Choroid plexus epithelial cell (primary cell): ENCODE results near the gene RBMS3.

Source experiments
- DNase-seq: peaks from one replicate; pipeline ENCODE4 v3.0.0-alpha.2; 2010; ENCODE audit warnings: low read depth
- H3K4me3 ChIP-seq: 2 replicates; pipeline ENCODE4 v1.5.1; 2011; ENCODE audit warnings: low read depth, mild to moderate bottlenecking, control low read depth, low read length, moderate library complexity
- TF ChIP-seq, protein P1 (sequence below): conservative IDR thresholded peaks from 2 replicates; pipeline ENCODE4 v1.5.1; 2011; ENCODE audit warnings: low read depth, mild to moderate bottlenecking, control low read depth, inconsistent platforms, low read length, moderate library complexity

Gene RBMS3

DNA sequence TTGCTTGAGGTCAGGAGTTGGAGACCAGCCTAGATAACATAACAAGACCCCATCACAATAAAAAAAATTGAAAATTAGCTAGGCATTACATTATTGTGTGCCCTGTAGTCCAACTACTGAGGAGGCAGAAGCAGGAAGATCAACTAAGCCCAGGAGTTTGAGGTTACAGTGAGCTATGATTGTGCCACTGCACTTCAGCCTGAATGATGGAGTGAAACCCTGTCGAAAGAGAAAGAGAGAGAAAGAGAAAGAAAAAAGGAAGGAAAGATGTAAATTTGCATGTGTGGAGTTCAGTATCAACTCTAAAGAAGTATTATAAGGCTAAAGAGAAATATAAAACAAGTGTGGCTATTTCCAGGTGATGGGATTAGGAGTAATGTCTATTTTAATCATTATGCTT is 661.4 kb downstream of the RBMS3 start:
- no peak for DNase-seq
- TF ChIP-seq, protein P1, sequence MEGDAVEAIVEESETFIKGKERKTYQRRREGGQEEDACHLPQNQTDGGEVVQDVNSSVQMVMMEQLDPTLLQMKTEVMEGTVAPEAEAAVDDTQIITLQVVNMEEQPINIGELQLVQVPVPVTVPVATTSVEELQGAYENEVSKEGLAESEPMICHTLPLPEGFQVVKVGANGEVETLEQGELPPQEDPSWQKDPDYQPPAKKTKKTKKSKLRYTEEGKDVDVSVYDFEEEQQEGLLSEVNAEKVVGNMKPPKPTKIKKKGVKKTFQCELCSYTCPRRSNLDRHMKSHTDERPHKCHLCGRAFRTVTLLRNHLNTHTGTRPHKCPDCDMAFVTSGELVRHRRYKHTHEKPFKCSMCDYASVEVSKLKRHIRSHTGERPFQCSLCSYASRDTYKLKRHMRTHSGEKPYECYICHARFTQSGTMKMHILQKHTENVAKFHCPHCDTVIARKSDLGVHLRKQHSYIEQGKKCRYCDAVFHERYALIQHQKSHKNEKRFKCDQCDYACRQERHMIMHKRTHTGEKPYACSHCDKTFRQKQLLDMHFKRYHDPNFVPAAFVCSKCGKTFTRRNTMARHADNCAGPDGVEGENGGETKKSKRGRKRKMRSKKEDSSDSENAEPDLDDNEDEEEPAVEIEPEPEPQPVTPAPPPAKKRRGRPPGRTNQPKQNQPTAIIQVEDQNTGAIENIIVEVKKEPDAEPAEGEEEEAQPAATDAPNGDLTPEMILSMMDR: no peak
- H3K4me3 ChIP-seq: no peak overlapping the region

GRCh38 chr3:29949131-29949530 is 668.3 kb downstream of the RBMS3 start:
- H3K4me3 ChIP-seq: no peak overlapping the region
- peak; percentile 38 for DNase-seq
- TF ChIP-seq, protein P1: no peak

DNA sequence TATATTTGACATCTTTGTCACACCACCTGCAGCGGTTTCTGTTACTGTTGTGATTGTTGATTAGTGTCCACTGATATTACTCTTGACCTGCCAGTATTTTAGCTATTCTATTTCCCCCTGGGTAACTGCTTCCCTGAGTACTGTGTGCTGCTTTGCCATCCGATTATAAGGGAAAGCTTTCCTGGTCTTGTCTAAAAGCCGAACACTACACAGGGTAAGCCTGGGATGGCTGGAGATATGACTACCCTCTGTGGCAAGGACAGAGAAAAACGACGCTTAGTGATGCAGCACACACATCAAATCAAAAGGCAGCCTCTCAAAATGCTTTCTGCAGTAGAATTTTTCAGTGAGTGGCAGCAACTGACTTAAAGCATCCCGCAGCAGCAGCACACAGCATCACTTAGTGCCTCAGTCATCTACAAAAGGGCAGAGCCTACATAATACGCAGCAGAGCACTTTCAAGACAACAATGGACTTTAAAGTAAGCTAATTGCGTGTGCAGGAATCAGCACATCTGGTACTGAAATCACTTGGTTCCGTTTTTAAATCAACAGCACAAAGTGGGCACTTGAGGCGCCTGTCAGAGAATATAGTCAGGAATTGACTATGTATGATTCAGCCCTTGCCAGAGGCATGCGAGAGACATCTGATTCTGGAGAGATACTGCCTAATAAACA is 669.2 kb downstream of the RBMS3 start:
- no peak overlapping the region for H3K4me3 ChIP-seq
- no peak for DNase-seq
- TF ChIP-seq, protein P1: no peak

GRCh38 chr3:29952431-29952830 is 671.6 kb downstream of the RBMS3 start:
- TF ChIP-seq, protein P1: no peak
- no peak overlapping the region for H3K4me3 ChIP-seq
- DNase-seq: no peak

GRCh38 chr3:29955413-29955812 is 674.5 kb downstream of the RBMS3 start:
- TF ChIP-seq, protein P1: no peak
- no peak for DNase-seq
- H3K4me3 ChIP-seq: no peak overlapping the region

- TF ChIP-seq, protein P1: no peak
- no peak overlapping the region for H3K4me3 ChIP-seq
- no peak for DNase-seq
These were observed 677.9 kb downstream of the RBMS3 start for GRCh38 chr3:29958816-29959215.

DNA sequence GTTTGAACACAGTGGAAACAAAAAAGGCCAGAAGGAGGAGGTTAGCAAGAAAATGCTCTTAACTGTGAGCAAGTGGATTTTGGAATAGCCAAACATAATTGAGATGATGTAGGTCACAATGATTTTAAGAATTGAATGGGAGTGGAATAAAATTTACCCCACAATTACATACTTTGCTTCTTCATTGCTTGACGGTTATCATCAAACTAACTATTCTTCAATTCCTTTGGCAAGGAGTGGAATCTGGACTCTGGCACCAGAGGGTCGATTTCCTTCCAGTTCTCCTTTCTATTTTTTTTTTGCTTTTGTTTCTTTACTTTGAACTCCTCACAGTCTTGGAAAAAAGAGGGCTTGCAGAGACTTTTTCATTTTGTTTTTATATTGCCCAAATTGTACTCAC is 691.0 kb downstream of the RBMS3 start:
- TF ChIP-seq, protein P1: no peak
- DNase-seq: no peak
- no peak overlapping the region for H3K4me3 ChIP-seq
